Activated T-helper 9 cell treated with anti-CD3 and anti-CD28 coated beads, Interleukin-2, amount 50 U/mL, for 16 hours (primary cell): ENCODE measurements around the gene CAP2.
"Not testable (repeated sequence)": the region's sequence is repeated elsewhere in the genome, so short reads cannot be mapped to it uniquely, and the experiment has no call there.

Source experiments
- DNase-seq: peaks from one replicate; pipeline ENCODE4 v3.0.0-alpha.2; 2020; ENCODE audit warnings: low read depth

CAP2 gene

DNA sequence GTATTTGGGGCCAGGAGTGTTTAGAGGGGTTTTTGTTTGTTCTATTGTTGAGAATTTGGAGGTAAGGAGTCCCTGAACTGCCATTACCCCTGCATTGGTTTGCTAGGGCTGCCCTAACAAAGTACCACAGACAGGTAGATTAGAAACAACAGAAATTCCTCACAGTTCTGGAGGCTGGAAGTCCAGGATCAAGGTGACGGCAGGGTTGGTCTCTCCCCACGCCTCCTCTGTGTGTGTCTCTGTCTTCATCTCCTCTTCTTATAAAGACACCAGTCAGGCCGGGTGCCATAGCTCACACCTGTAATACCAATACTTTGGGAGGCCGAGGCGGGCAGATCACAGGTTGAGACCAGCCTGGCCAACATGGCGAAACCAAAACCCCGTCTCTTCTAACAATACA is 109.7 kb downstream of the CAP2 start:
- no peak for DNase-seq

GRCh38 chr6:17504005-17504404 is 110.6 kb downstream of the CAP2 start:
- DNase-seq = no peak

- no peak for DNase-seq
Measured at GRCh38 chr6:17505062-17505476, 111.7 kb downstream of the CAP2 start.

DNA sequence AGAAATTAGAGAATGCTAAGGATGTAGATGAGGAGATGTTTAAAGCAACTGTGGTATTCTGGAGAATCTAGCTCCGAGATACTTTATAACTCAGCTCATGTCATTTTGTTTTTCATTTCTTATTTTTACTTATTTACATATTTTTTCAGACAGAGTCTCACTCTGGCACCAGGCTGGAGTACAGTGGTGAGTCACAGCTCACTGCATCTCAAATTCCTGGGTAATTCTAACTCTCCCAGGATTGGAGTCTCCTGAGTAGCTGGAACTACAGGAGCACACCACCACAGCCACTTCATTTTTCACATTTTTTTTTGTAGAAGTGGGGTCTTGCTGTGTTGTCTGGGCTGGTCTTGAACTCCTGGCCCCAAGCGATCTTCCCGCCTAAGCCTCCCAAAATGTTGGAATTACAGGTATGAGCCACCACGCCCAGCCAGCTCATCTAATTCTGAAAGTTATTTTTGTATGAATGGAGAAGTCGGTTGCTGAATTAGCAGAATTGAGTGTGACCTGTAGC is 112.4 kb downstream of the CAP2 start:
- DNase-seq = no peak

- DNase-seq = no peak
Measured at GRCh38 chr6:17506531-17506930, 113.1 kb downstream of the CAP2 start.

DNA sequence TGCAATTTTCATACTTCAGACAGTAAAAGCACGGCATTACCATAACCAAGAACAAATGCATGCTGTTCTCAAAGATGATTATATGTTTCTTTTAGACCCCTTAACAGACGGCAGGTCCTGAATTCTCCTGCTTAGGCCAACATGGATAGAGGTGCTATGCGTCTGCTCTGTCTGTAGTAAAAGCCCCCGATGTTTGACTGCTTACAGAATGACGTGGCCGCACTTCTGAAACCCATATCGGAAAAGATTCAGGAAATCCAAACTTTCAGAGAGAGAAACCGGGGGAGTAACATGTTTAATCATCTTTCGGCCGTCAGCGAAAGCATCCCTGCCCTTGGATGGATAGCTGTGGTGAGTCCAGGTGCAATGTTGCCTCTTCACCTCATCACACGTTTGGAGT is 113.6 kb downstream of the CAP2 start:
- no peak for DNase-seq

DNA sequence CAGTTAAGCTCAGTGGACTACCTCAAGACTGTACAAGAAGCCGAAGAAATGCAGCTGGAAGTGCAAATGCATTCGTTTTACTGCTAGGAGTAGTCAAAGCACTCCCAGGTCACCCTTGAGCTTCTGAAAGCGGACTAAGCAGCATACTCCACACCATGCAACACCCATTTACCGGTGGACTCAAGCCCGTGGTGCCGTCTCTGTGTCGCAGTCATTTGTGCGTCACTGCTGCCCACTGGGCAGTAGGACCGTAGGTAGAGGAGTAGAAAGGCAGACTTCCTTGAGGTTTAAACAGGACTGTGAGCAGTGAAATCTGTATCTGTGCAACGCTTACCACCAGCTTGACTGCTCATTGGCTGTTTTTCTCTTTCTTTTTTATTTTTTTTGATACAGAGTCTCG is 117.7 kb downstream of the CAP2 start:
- DNase-seq = no peak

DNA sequence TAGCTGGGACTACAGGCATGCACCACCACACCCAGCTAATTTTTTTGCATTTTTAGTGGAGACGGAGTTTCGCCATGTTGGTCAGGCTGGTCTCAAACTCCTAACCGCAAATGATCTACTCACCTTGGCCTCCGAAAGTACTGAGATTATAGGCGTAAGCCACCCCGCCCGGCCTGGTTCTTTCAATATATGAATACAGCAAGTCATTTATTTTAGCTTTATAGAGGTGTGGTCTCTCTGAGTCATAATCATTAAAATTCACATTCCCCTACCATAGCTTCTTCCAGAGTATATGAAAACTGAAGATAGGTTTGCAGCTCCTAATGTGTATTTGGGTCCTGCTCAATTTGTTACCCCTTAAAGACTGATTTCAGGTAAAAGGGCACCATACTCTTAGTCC is 118.2 kb downstream of the CAP2 start:
- no peak for DNase-seq

DNA sequence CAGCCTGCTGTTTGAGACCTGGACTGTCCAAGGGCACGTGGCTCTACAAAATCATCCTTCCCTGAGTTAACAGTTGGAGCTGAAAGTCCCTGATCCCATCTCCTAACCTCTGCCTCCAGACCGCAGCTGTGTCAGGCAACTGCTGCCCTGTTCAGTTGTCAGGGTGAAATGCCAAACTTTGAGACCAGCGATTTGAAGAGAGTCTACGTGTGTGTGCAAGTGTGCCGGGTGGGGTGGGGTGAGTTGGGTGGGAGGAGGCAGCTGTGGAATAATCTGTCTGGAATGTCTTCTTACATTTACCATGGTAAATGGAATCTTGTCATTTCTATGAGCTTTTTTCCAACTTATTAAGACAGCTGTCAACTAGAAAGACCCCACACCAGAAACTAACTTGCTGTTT is 125.7 kb downstream of the CAP2 start:
- no peak for DNase-seq

DNA sequence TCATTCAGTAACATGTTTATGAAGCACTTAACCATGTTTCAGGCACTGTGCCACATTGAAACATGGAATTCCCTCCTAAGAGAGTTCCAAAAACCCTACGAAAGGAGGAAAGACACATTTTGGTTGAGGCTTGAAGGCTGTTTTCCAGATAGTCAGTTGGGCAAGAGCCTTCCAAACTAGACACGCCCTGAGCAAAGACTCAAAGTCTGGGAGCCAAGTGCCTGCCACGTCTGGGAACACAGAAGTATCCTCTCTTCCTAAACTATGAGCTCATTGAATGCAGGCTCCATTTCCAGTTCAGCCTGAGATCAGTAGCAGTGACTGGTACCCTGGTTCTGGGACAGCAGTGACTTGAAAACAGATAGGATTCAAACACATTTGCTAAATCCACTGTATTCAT is 132.2 kb downstream of the CAP2 start:
- DNase-seq = no peak

DNA sequence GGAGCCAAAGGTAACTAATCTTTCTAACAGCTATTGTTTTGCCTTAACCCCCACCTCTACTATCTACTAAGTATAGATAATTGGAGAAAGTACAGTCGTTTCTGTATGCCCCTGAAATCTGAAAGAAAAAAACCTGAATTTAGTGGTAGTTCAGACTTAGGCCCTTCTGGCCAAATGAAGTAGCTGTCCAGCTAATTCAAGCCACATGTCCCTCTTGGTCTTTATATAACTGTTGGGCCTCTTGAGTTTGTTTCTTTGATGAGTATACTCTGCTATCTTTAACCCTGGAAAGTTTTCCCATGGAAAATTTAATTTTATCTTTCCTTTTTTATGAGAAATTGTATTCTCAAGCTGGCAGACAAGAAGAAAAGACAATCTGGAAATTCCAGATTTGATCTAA is 133.7 kb downstream of the CAP2 start:
- DNase-seq = no peak

DNA sequence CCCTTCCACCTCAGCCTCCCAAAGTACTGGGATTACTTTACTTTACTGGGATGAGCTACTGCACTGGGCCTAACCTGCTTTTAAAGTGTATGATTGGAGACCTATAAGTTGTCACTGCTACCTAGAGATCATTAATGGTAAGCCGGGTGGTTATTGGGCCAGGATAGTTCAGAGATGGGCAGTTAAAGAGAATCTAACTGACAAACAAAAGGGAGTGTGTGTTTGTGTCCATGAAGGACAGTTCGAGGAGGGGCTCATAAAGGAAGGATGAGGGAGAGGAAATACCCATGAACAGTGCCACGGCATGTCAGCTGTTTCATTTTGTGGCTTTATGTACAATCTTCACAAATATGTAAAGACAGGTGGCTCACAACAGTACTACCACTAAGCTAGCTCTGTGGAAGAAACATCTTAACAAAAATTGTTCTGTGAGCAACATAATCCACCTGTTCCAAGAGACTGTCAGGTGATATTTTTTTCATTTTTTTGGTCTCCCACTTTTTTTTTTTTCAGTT is 137.0 kb downstream of the CAP2 start:
- no peak for DNase-seq

DNA sequence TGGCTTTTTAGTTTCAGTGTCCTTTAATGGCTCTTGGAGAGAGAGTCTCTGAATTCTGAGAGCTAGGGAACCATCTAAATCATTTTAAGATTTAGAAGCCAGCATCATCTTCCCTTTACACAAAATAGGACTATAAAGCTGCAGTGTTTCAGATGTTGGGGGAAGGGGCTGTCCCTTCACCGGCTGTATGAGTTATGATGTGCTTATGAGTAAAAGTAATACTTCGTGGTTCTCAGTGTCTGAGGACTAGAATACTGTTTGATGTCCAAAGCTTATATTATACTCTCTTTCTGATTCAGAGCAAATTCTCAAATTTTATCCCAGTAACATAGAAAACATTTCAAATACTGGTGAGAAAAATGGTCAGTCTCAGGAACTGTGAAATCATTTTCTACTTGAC is 143.2 kb downstream of the CAP2 start:
- no peak for DNase-seq

DNA sequence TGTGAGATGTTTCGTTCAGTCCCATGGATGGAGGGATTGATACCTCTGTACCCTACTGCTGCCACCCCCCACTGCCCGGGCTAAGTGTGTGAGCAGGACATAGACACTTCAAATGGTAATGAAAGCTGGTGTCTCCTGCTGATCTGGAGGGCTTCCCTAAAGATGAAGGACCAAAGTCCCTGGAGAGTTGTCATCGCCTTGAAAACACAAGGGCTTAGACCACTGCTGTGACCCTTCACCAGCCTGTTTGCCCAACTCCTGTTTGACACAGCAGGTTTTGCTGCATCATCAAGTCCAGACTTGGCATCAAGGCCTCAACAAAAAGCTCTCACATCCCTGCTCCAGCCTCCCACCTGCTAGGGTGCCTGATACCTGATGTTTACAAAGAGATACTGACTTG is 148.8 kb downstream of the CAP2 start:
- no peak for DNase-seq

- DNase-seq = not testable (repeated sequence)
Measured at GRCh38 chr6:17545681-17546080, 152.3 kb downstream of the CAP2 start.

DNA sequence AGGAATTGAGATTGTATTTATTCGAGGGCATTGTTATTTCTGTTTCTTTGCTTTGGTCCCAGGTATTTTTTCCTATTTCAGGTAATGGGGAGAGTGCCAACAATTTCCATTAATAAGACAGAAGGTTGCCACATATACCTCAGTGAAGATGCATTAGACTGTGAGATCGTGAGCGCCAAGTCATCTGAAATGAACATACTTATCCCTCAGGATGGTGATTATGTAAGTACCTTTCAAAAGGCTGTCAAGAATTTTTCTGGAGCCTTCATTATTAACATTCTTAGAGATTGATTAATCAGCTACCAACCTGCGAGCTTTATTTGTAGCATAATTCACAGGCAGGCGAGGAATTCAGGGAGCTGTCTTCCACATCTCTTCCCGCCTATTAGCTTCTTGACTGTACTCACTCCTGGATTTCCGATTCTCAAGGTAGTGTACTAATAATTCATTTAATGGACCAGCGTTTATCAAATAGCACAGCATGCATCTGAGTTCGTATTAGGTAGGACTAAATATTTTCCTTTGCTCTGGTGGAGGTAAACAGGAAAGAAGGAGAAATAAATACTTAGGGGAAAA is 158.1 kb downstream of the CAP2 start:
- DNase-seq = no peak

- no peak for DNase-seq
Measured at GRCh38 chr6:17552861-17553260, 159.5 kb downstream of the CAP2 start.

- DNase-seq = no peak
Measured at GRCh38 chr6:17556014-17556413, 162.6 kb downstream of the CAP2 start.

DNA sequence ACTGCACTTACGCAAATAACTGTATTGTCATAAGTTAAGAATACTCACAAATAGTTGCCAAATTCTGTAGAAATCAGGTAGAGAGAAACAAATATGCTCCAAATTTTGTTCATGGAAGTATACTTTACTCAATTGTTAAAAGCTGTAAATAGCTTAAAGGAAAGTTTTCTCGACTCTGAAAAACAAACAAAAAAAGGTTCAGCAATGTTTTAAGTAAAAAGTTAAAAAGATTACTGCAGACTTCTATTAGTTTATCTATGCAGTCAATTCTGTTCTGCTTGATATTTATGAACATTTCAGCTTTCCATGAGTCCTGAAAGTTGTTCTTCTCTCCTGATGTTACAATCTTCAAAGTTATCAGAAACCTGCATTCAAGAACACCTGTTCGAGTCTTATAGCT is 169.2 kb downstream of the CAP2 start:
- DNase-seq = no peak

GRCh38 chr6:17565399-17565798 is 172.0 kb downstream of the CAP2 start:
- no peak for DNase-seq

GRCh38 chr6:17574866-17575560 is 181.6 kb downstream of the CAP2 start:
- no peak for DNase-seq

- DNase-seq = no peak
Measured at GRCh38 chr6:17577059-17577458, 183.7 kb downstream of the CAP2 start.

GRCh38 chr6:17580518-17581048 is 187.2 kb downstream of the CAP2 start:
- DNase-seq = no peak

GRCh38 chr6:17581282-17581681 is 187.9 kb downstream of the CAP2 start:
- not testable (repeated sequence) for DNase-seq
